Limb (tissue), 2 donors: Measurements from ENCODE around the gene ARSK.
"Not testable (repeated sequence)": the region's sequence is repeated elsewhere in the genome, so short reads cannot be mapped to it uniquely, and the experiment has no call there.

ENCODE experiments used
- DNase-seq, 2 donors: peaks; one replicate each; pipeline ENCODE4 v3.0.0-alpha.2; 2016; ENCODE audit errors: extremely low spot score in 2 of 2

Gene ARSK

GRCh38 chr5:95620870-95621838 is 66.3 kb downstream of the ARSK start:
- DNase-seq, result peak in 1 of 2 donors; percentile 66

- no peak for DNase-seq
These were observed 67.1 kb downstream of the ARSK start for GRCh38 chr5:95621839-95622629.

GRCh38 chr5:95623706-95624105 is 68.8 kb downstream of the ARSK start:
- DNase-seq, result no peak

DNA sequence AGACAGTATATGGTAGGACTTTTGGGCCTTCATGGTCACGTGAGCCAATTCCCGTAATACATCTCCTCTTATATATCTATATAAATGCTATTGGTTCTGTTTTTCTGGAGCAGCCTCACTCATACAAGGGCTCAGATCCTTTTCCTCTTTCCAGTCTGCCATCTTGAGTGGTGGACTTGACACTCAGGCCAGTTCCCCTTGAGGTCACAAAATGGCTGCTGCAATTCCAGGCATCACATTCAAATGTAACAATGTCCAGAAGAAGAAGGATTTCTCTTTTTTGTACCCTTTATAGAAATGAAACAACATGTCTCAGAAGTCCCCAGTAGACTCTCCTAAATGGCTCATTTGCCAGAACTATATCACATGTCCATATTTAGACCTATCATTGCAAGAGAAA is 69.5 kb downstream of the ARSK start:
- no peak for DNase-seq

GRCh38 chr5:95626701-95627100 is 71.8 kb downstream of the ARSK start:
- no peak for DNase-seq

DNA sequence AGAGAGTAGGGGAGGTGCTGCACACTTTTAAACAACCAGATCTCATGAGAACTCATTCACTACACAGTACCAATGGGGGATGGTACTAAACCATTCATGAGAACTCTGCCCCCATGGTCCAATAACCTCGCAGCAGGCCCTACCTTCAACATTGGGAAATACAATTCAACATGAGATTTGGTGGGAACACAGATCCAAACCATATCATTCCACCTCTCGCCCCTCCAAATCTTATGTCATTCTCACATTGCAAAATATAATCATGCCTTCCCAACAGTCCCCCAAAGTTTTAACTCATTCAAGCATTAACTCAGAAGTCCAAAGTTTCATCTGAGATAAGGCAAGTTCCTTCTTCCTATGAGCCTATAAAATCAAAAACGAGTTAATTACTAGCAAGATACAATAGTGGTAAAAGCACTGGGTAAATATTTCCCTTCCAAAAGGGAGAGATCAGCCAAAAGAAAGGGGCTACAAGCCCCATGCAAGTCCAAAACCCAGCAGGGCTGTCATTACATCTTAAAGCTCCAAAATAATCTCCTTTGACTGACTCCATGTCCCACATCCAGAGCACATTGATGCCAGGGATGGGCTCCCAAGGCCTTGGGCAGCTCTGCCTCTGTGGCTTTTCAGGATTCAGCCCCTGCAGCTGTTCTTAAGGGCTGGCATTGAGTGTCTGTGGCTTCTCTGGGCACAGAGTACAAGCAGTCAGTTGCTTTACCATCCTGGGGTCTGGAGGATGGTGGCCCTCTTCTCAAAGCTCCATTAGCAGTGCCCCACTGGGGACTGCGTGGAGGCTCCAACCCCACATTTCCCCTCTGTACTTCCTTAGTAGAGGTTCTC is 73.3 kb downstream of the ARSK start:
- DNase-seq, result no peak

GRCh38 chr5:95628933-95629332 is 74.0 kb downstream of the ARSK start:
- DNase-seq, result no peak

DNA sequence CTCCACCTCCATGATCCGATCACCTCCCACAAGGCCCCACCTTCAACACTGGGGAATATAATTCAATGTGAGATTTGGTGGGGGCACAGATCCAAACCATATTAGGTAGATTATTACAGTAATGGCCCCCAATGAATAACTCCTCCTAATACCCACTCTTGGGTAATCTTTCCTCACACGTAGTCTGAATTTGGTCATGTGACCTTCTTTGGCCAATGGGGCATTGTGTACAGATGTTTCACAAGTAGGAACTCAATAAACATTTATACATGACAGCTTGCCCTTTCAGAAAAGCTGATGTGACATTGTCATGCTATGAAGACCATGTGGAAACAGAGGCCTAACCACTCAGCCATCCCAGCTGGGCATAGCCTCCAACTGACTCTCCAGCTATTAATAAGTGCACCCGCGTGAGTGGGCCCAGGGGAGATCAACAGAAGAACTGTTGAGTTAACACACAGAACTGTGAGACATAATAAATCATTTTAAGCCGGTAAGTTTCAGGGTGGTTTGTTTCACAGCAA is 75.6 kb downstream of the ARSK start:
- no peak for DNase-seq

- no peak for DNase-seq
These were observed 76.5 kb downstream of the ARSK start for GRCh38 chr5:95631255-95631958.

DNA sequence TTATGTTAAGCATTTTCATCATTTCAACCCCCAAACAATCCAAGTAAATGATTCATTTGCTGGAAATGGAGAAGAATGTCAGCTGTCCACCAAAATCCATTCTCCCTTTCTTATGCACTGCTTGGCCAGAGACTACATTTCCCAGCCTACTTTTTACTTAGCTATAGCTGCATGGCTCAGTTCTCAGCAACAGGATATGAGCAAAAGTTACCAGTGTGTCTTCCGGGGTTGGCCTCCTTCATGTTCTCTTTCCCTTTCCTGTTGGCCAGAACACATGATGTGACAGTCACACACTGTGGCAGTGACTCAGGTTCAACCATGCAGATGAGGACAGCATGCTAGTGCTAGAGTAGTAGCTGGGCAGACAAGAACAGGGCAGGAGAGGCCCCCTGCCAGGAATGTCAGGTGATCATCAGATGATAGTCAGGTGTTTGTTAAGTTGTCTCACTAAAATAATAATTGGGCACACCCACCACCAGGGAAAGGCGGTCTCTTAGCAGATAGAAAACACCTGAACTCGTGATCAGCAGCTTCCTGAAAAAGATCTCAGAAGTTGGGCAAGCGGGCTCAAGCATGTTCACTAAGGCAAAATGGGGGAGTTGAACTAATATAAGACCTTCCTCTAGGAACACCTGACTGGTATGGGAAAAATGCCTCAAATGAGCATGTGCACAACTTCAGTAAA is 77.2 kb downstream of the ARSK start:
- DNase-seq, result no peak

GRCh38 chr5:95632942-95633341 is 78.0 kb downstream of the ARSK start:
- not testable (repeated sequence) for DNase-seq

GRCh38 chr5:95633671-95634070 is 78.8 kb downstream of the ARSK start:
- no peak for DNase-seq

- DNase-seq, result no peak
These were observed 79.2 kb downstream of the ARSK start for GRCh38 chr5:95634081-95634480.

GRCh38 chr5:95638632-95639031 is 83.7 kb downstream of the ARSK start:
- DNase-seq, result no peak

DNA sequence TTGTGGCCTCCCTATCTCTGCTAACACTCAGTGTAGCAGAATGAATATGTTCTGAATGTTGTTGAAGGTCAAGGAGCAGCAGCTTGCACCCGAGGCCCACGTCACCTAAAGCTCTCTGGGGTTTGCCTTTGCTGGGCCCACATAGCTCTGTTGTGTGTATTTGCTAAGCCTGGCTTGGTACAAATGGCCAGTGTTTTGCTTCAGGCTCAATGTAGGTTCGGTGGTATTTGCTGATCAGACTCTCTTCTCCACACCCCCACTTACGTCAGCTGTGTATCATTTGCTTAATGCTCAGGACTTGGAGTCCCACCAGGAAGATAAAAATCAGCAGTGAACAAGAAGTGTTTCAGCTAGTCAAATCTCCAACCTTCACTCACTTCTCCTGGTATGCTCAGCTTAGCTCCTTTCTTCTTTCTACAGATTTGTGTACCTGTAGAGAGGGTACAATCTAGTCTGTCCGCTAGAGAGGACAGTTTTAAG is 86.9 kb downstream of the ARSK start:
- no peak for DNase-seq

GRCh38 chr5:95643152-95643551 is 88.3 kb downstream of the ARSK start:
- no peak for DNase-seq

- peak; percentile 44 to 72 for DNase-seq
These were observed 89.6 kb downstream of the ARSK start for GRCh38 chr5:95644351-95645042.

DNA sequence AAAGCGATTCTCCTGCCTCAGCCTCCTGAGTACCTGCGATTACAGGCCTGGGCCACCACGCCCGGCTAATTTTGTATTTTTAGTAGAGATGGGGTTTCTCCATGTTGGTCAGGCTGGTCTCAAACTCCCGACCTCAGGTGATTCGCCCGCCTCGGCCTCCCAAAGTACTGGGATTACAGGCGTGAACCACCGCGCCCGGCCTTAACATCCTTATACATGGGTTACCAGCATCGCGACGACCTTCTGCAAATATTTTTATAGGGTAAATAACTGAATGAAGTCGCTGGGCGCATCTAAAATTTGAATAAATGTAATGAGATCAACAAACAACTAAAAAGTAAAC is 91.3 kb downstream of the ARSK start:
- DNase-seq, result not testable (repeated sequence)
